ENCODE results near the gene KLF17. TPM values are rescaled to one million over a fixed set of nuclear protein-coding genes. Genes with fewer than 3 reads are reported as not detected.

The KLF17 gene
- total and polyA plus RNA-seq, 2 experiments from 2014 or later: 0.09 to 0.11 TPM

DNA sequence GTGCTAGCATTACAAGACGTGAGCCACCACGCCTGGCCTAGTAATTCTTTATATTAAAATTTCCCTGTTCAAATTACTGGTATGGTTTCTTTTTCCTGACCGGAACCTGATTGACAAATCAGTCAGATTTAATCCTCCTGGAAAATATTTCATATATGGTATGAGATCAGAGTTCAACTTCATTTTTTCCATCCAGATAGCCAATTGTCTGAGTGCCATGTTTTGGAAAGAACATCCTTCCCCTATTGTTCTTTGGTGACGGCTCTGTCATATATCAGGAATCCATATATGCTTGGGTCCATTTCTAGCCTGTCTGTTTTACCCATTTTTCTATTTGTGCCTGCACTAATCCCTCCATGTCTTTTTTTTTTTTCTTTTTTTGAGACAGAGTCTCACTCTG is 39.1 kb upstream of the KLF17 start:
- no peak overlapping the region for H2AFZ ChIP-seq
- H3K4me2 ChIP-seq (ENCODE audit: unreplicated experiment): no peak overlapping the region
- peaks cover 3% of the 10 kb centered on the region; the same call in 1 of the 2 replicates for H3K4me1 ChIP-seq (ENCODE audit: insufficient read depth)
- no peak overlapping the region for H3K9ac ChIP-seq
- no peak overlapping the region for H3K4me3 ChIP-seq
- no peaks in the 10 kb centered on the region for H3K79me2 ChIP-seq (ENCODE audit: insufficient read depth)
- no peak overlapping the region for H3K27ac ChIP-seq
- H3K27me3 ChIP-seq (replicated peaks; ENCODE audit: insufficient read depth): no peaks in the 10 kb centered on the region
- WGBS, 2 experiments (ENCODE audit: low coverage in 1 of 2, low lambda C conversion rate in 2 of 2, missing lambda C conversion rate in 2 of 2): 65 to 68% methylated on average over 4 of the region's 4 CpGs
- TF ChIP-seq EZH2 (IDR thresholded peaks at IDR 0.05; ENCODE audit: insufficient read depth, poor library complexity, severe bottlenecking): no peak
- TF ChIP-seq EZH2phosphoT487 (IDR thresholded peaks at IDR 0.05; ENCODE audit: insufficient read depth, low read depth): no peak
- H3F3A ChIP-seq (ENCODE audit: insufficient read depth): peaks cover 20% of the 10 kb centered on the region; the same call in 1 of the 2 replicates
- no peaks in the 10 kb centered on the region for H4K20me1 ChIP-seq (ENCODE audit: insufficient read depth)
- no peaks in the 10 kb centered on the region for H3K9me3 ChIP-seq (ENCODE audit: low read depth)
- H3K9me2 ChIP-seq (ENCODE audit: insufficient read depth): no peaks in the 10 kb centered on the region
- in situ Hi-C loops (cut with MboI): no loop called here
- DNase-seq: no peak
- no peaks in the 10 kb centered on the region for H3K36me3 ChIP-seq (ENCODE audit: low read depth)

DNA sequence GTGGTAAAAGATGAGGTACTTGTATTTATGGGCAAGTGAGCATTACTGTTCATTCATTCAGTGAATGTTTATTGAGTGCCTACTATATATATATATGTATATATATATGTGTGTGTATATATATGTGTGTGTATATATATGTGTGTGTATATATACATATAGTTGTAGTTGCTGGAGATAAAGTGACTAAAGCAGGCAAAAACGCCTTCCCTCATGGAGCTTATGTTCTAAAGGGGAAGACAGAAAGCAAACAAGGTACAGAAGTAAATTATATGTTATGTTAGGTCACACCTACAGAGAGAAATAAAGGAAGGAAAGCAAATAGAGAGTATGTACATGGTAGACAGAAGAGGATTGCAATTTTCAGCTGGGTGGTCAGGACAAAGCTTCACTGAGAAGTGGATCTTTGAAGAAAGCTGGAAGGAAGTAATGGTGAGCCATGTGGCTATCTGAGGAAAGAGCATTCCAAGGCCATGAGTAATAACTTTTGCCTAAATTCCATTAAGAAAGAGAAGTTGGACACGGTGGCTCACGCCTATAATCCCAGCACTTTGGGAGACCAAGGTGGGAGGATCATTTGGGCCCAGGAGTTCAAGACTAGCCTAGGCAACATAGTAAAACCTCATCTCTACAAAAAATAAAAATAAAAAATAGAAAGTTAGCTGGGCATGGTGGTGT is 33.5 kb upstream of the KLF17 start:
- H2AFZ ChIP-seq: peak overlapping the region; percentile 3; the same call in 1 of the 2 replicates
- DNase-seq: peak; percentile 83
- H4K20me1 ChIP-seq (ENCODE audit: insufficient read depth): no peaks in the 10 kb centered on the region
- no peak for TF ChIP-seq EZH2phosphoT487 (IDR thresholded peaks at IDR 0.05; ENCODE audit: insufficient read depth, low read depth)
- TF ChIP-seq EZH2 (IDR thresholded peaks at IDR 0.05; ENCODE audit: insufficient read depth, poor library complexity, severe bottlenecking): no peak
- no peaks in the 10 kb centered on the region for H3K36me3 ChIP-seq (ENCODE audit: low read depth)
- no peaks in the 10 kb centered on the region for H3K79me2 ChIP-seq (ENCODE audit: insufficient read depth)
- peak overlapping the region; percentile 40 for H3K27ac ChIP-seq
- H3K4me2 ChIP-seq (ENCODE audit: unreplicated experiment): peak overlapping the region; percentile 1
- no peak overlapping the region for H3K9ac ChIP-seq
- no peak overlapping the region for H3K4me3 ChIP-seq
- H3K9me2 ChIP-seq (ENCODE audit: insufficient read depth): no peaks in the 10 kb centered on the region
- no peaks in the 10 kb centered on the region for H3K27me3 ChIP-seq (replicated peaks; ENCODE audit: insufficient read depth)
- no peaks in the 10 kb centered on the region; the same call in 1 of the 2 replicates for H3F3A ChIP-seq (ENCODE audit: insufficient read depth)
- WGBS, 2 experiments (ENCODE audit: low coverage in 1 of 2, low lambda C conversion rate in 2 of 2, missing lambda C conversion rate in 2 of 2): 31 to 32% methylated on average over 3 of the region's 3 CpGs
- no peaks in the 10 kb centered on the region for H3K9me3 ChIP-seq (ENCODE audit: low read depth)
- in situ Hi-C loops (cut with MboI): no loop called here
- H3K4me1 ChIP-seq (ENCODE audit: insufficient read depth): peaks cover 10% of the 10 kb centered on the region

DNA sequence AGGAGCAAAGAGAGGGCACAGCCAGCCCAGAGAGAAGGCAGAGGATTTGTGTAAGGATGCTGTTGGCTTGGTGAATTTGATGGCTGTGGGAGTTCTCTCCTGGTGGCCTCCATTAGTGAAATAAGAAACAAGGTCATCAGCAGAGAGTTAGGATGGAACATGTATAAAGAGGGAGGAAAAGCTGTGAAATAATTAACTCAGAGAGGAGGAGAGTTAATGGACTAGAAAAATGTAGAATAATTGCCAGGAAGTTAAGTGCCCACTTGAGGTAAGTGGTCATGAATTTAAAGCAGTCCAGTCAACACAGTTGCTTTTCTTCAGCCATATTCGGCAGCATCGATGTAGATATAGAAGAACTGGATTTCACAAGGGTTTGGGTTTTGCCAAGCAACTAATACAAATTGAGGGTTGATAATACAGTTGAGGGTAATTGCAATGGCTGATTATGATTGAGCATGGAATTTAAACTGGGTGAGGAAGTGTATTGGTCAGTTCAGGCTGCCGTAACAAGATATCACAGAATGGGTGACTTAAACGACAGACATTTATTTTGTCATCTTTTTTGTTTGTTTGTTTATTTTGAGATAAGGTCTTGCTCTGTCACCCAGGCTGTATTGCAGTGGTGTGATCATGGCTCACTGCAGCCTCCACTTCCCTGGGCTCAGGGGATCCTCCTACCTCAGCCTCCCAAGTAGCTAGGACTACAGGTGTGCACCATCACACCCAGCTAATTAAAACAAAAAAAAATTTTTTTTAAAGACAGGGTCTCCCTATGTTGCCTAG is 31.7 kb upstream of the KLF17 start:
- H3K9me3 ChIP-seq (ENCODE audit: low read depth): no peaks in the 10 kb centered on the region
- peaks cover 10% of the 10 kb centered on the region for H3K4me1 ChIP-seq (ENCODE audit: insufficient read depth)
- no peaks in the 10 kb centered on the region; the same call in 1 of the 2 replicates for H3F3A ChIP-seq (ENCODE audit: insufficient read depth)
- no peak overlapping the region for H2AFZ ChIP-seq
- H3K9me2 ChIP-seq (ENCODE audit: insufficient read depth): no peaks in the 10 kb centered on the region
- no peaks in the 10 kb centered on the region for H3K27me3 ChIP-seq (replicated peaks; ENCODE audit: insufficient read depth)
- H3K9ac ChIP-seq: no peak overlapping the region
- no peaks in the 10 kb centered on the region for H4K20me1 ChIP-seq (ENCODE audit: insufficient read depth)
- no peak overlapping the region for H3K4me2 ChIP-seq (ENCODE audit: unreplicated experiment)
- no peak for TF ChIP-seq EZH2phosphoT487 (IDR thresholded peaks at IDR 0.05; ENCODE audit: insufficient read depth, low read depth)
- TF ChIP-seq EZH2 (IDR thresholded peaks at IDR 0.05; ENCODE audit: insufficient read depth, poor library complexity, severe bottlenecking): no peak
- WGBS, 2 experiments (ENCODE audit: low coverage in 1 of 2, low lambda C conversion rate in 2 of 2, missing lambda C conversion rate in 2 of 2): 95 to 98% methylated on average over 4 of the region's 4 CpGs
- H3K27ac ChIP-seq: no peak overlapping the region
- H3K36me3 ChIP-seq (ENCODE audit: low read depth): no peaks in the 10 kb centered on the region
- DNase-seq: no peak
- in situ Hi-C loops (cut with MboI): no loop called here
- H3K79me2 ChIP-seq (ENCODE audit: insufficient read depth): no peaks in the 10 kb centered on the region
- no peak overlapping the region for H3K4me3 ChIP-seq

DNA sequence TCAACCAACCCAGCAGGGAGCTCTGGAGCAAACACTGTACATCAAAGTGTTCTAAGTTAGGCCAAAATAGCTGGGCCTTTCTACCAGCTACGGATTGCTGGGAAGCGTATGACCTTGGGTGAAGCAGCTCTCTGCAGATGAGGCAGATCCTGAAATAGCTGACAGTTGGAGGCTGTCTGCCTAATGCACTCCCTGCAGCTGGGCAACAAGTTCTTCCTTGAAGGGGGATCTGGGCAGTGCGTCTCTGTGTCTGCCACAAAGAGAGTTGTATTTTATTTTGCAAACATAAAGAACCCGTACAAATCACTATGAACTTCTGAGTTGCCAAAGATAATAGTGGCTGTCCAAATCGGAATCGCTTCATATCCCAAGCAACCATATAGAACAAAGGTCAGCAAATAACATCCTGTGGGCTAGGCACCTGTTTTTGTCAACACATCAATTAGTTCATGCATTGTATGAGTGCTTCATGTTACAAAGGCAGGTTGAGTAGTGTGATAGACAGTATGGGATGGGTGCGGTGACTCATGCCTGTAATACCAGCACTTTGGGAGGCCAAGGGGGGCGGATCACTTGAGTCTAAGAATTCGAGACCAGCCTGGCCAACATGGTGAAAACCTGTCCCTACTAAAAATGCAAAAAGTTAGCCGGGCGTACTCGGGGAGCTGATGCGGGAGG is 29.1 kb upstream of the KLF17 start:
- 81 to 86% methylated on average over 13 of the region's 13 CpGs for WGBS, 2 experiments (ENCODE audit: low coverage in 1 of 2, low lambda C conversion rate in 2 of 2, missing lambda C conversion rate in 2 of 2)
- in situ Hi-C loops (cut with MboI): no loop called here

More for the DNA sequence above, 29.1 kb upstream of the KLF17 start:
- H3K9me3 ChIP-seq (ENCODE audit: low read depth): no peaks in the 10 kb centered on the region
- no peak for DNase-seq
- H3K27me3 ChIP-seq (replicated peaks; ENCODE audit: insufficient read depth): no peaks in the 10 kb centered on the region
- no peaks in the 10 kb centered on the region for H4K20me1 ChIP-seq (ENCODE audit: insufficient read depth)
- peaks cover 10% of the 10 kb centered on the region for H3K4me1 ChIP-seq (ENCODE audit: insufficient read depth)
- no peak for TF ChIP-seq EZH2 (IDR thresholded peaks at IDR 0.05; ENCODE audit: insufficient read depth, poor library complexity, severe bottlenecking)
- no peak for TF ChIP-seq EZH2phosphoT487 (IDR thresholded peaks at IDR 0.05; ENCODE audit: insufficient read depth, low read depth)
- H3K27ac ChIP-seq: no peak overlapping the region
- H2AFZ ChIP-seq: no peak overlapping the region
- no peak overlapping the region for H3K4me3 ChIP-seq
- no peaks in the 10 kb centered on the region for H3K79me2 ChIP-seq (ENCODE audit: insufficient read depth)
- no peak overlapping the region for H3K4me2 ChIP-seq (ENCODE audit: unreplicated experiment)
- no peak overlapping the region for H3K9ac ChIP-seq
- H3K9me2 ChIP-seq (ENCODE audit: insufficient read depth): no peaks in the 10 kb centered on the region
- no peaks in the 10 kb centered on the region for H3K36me3 ChIP-seq (ENCODE audit: low read depth)
- H3F3A ChIP-seq (ENCODE audit: insufficient read depth): no peaks in the 10 kb centered on the region; the same call in 1 of the 2 replicates
